ENCODE measurements around the gene ATF7.

- TF ChIP-seq, protein P1, sequence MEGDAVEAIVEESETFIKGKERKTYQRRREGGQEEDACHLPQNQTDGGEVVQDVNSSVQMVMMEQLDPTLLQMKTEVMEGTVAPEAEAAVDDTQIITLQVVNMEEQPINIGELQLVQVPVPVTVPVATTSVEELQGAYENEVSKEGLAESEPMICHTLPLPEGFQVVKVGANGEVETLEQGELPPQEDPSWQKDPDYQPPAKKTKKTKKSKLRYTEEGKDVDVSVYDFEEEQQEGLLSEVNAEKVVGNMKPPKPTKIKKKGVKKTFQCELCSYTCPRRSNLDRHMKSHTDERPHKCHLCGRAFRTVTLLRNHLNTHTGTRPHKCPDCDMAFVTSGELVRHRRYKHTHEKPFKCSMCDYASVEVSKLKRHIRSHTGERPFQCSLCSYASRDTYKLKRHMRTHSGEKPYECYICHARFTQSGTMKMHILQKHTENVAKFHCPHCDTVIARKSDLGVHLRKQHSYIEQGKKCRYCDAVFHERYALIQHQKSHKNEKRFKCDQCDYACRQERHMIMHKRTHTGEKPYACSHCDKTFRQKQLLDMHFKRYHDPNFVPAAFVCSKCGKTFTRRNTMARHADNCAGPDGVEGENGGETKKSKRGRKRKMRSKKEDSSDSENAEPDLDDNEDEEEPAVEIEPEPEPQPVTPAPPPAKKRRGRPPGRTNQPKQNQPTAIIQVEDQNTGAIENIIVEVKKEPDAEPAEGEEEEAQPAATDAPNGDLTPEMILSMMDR (conservative IDR thresholded peaks at IDR 0.05): no peak
- no peak for TF ChIP-seq EZH2 (IDR thresholded peaks at IDR 0.05; ENCODE audit: low read depth)
Observed at GRCh38 chr12:53496752-53497032, 129.5 kb downstream of the ATF7 start.

Measured in PC-9 (cell line).